Loucy (cell line): ENCODE data around the gene AGTR1.

Experiments
- H2AFZ ChIP-seq: fragments of 200-600 bp; sonication (generic); 2 replicates; pipeline ENCODE4 v1.6.0; 2016; ENCODE audit warnings: antibody characterized with exemption, mild to moderate bottlenecking, low read length, moderate library complexity
- H3F3A ChIP-seq: fragments of 200-600 bp; 2 replicates; pipeline ENCODE4 v1.6.0; 2016; ENCODE audit warnings: antibody characterized with exemption, low read depth, mild to moderate bottlenecking
- H3K27me3 ChIP-seq: fragments of 200-600 bp; sonication (generic); 2 replicates; pipeline ENCODE4 v1.6.1; 2014; ENCODE audit warnings: low read length, mild to moderate bottlenecking; ENCODE audit not compliant: insufficient read depth, poor library complexity, severe bottlenecking
- H3K36me3 ChIP-seq: fragments of 200-600 bp; sonication (generic); 2 replicates; pipeline ENCODE4 v1.6.1; 2016; ENCODE audit warnings: low read length; ENCODE audit not compliant: insufficient read depth
- H3K4me1 ChIP-seq: fragments of 200-600 bp; sonication (generic); 2 replicates; pipeline ENCODE4 v1.5.1; 2014; ENCODE audit warnings: low read length, mild to moderate bottlenecking; ENCODE audit not compliant: insufficient read depth, poor library complexity, severe bottlenecking
- H3K4me2 ChIP-seq: fragments of 200-600 bp; sonication (generic); 2 replicates; pipeline ENCODE4 v1.6.0; 2014; ENCODE audit warnings: antibody characterized with exemption, low read length, low read depth, mild to moderate bottlenecking; ENCODE audit not compliant: poor library complexity, severe bottlenecking
- H3K4me3 ChIP-seq: fragments of 200-600 bp; sonication (generic); 2 replicates; pipeline ENCODE4 v1.5.1; 2014; ENCODE audit warnings: low read length, mild to moderate bottlenecking, mixed read lengths; ENCODE audit not compliant: poor library complexity, severe bottlenecking
- H3K79me2 ChIP-seq: fragments of 200-600 bp; sonication (generic); 2 replicates; pipeline ENCODE4 v1.6.1; 2014; ENCODE audit warnings: low read length; ENCODE audit not compliant: insufficient read depth
- H3K9ac ChIP-seq: fragments of 200-600 bp; sonication (generic); 2 replicates; pipeline ENCODE4 v1.6.0; 2014; ENCODE audit warnings: mild to moderate bottlenecking, low read depth, low read length, moderate library complexity; ENCODE audit not compliant: poor library complexity, severe bottlenecking
- H3K9me2 ChIP-seq: fragments of 200-600 bp; sonication (generic); replicated peaks from 2 replicates; pipeline ENCODE4 v1.6.1; 2016; ENCODE audit warnings: low read depth, low read length, mixed read lengths
- H3K9me3 ChIP-seq: fragments of 200-600 bp; sonication (generic); 2 replicates; pipeline ENCODE4 v1.6.1; 2014; ENCODE audit warnings: mild to moderate bottlenecking, antibody characterized with exemption, low read length, low read depth; ENCODE audit not compliant: insufficient read depth
- H4K20me1 ChIP-seq: fragments of 200-600 bp; sonication (generic); 2 replicates; pipeline ENCODE4 v1.6.0; 2014; ENCODE audit warnings: antibody characterized with exemption, low read length, mild to moderate bottlenecking; ENCODE audit not compliant: insufficient read depth, poor library complexity, severe bottlenecking
- CTCF ChIP-seq: fragments of 200-600 bp; sonication (generic); conservative IDR thresholded peaks from 2 replicates; pipeline ENCODE4 v1.5.1; 2014; ENCODE audit warnings: mild to moderate bottlenecking, antibody characterized with exemption, low read length
- EZH2phosphoT487 ChIP-seq: fragments of 200-600 bp; IDR thresholded peaks from 2 replicates; pipeline ENCODE4 v1.6.1; 2018; ENCODE audit warnings: antibody characterized with exemption, mild to moderate bottlenecking, moderate library complexity, borderline replicate concordance

The AGTR1 gene

GRCh38 chr3:148694116-148694515, 3.6 kb upstream of the AGTR1 start:
- Histone ChIP-seq H3K79me2 (no peaks in the 10 kb centered on the region), H2AFZ (no peak overlapping the region), H4K20me1 (no peaks in the 10 kb centered on the region)

GRCh38 chr3:148698190-148698810, 597 bp downstream of the AGTR1 start:
- Histone ChIP-seq H3K4me1 (no peaks in the 10 kb centered on the region), H3F3A (no peaks in the 10 kb centered on the region), H2AFZ (no peak overlapping the region), H3K9me3 (no peaks in the 10 kb centered on the region), H3K4me2 (no peak overlapping the region), H3K27me3 (no peaks in the 10 kb centered on the region), H3K9me2 (no peaks in the 10 kb centered on the region), H3K9ac (no peak overlapping the region), H3K4me3 (no peak overlapping the region), H4K20me1 (no peaks in the 10 kb centered on the region), H3K79me2 (no peaks in the 10 kb centered on the region), H3K36me3 (no peaks in the 10 kb centered on the region)
- no peak for TF ChIP-seq EZH2phosphoT487

More at GRCh38 chr3:148694116-148694515, 3.6 kb upstream of the AGTR1 start:
- Histone ChIP-seq H3K4me1 (no peaks in the 10 kb centered on the region), H3K9me2 (no peaks in the 10 kb centered on the region), H3K9me3 (no peaks in the 10 kb centered on the region), H3K4me3 (no peak overlapping the region), H3K9ac (no peak overlapping the region), H3K27me3 (no peaks in the 10 kb centered on the region), H3K36me3 (no peaks in the 10 kb centered on the region), H3K4me2 (no peak overlapping the region), H3F3A (no peaks in the 10 kb centered on the region)
- TF ChIP-seq CTCF: no peak
- TF ChIP-seq EZH2phosphoT487: no peak

- TF ChIP-seq CTCF (no peak), EZH2phosphoT487 (no peak)
- H2AFZ ChIP-seq: no peak overlapping the region
Observed at GRCh38 chr3:148705314-148705713, 7.6 kb downstream of the AGTR1 start.

More at GRCh38 chr3:148705314-148705713, 7.6 kb downstream of the AGTR1 start:
- peaks cover 3% of the 10 kb centered on the region; the same call in 1 of the 2 replicates for H3F3A ChIP-seq
- H3K4me2 ChIP-seq: no peak overlapping the region
- peaks cover 24% of the 10 kb centered on the region for H3K4me1 ChIP-seq
- no peak overlapping the region for H3K9ac ChIP-seq
- no peaks in the 10 kb centered on the region for H3K27me3 ChIP-seq
- H4K20me1 ChIP-seq: no peaks in the 10 kb centered on the region
- no peaks in the 10 kb centered on the region for H3K9me2 ChIP-seq
- no peaks in the 10 kb centered on the region for H3K36me3 ChIP-seq
- H3K79me2 ChIP-seq: no peaks in the 10 kb centered on the region
- no peaks in the 10 kb centered on the region for H3K9me3 ChIP-seq
- H3K4me3 ChIP-seq: no peak overlapping the region
